OCI-LY1 (cell line): Measurements from ENCODE around the gene C17orf50.

Source experiments
- H2AFZ ChIP-seq: fragments of 200-600 bp; sonication (generic), shearing (Covaris generic); 2 replicates; pipeline ENCODE4 v1.6.0; 2014; ENCODE audit warnings: antibody characterized with exemption, mild to moderate bottlenecking, low read length
- H3F3A ChIP-seq: fragments of 200-600 bp; sonication (generic), shearing (Covaris generic); 2 replicates; pipeline ENCODE4 v1.6.0; 2014; ENCODE audit warnings: mild to moderate bottlenecking, antibody characterized with exemption, low read length, moderate library complexity; ENCODE audit not compliant: insufficient read depth
- H3K27ac ChIP-seq: fragments of 200-600 bp; sonication (generic); 2 replicates; pipeline ENCODE4 v1.5.1; 2014; ENCODE audit warnings: low read length, mixed run types, mild to moderate bottlenecking, low read depth; ENCODE audit not compliant: poor library complexity, severe bottlenecking
- H3K27me3 ChIP-seq: fragments of 200-600 bp; sonication (generic); 2 replicates; pipeline ENCODE4 v1.6.0; 2014; ENCODE audit warnings: antibody characterized with exemption, mild to moderate bottlenecking, low read length, moderate library complexity; ENCODE audit not compliant: insufficient read depth
- H3K36me3 ChIP-seq: fragments of 200-600 bp; sonication (generic); 2 replicates; pipeline ENCODE4 v1.6.1; 2014; ENCODE audit warnings: mild to moderate bottlenecking, antibody characterized with exemption, low read length, moderate library complexity, mixed read lengths; ENCODE audit not compliant: insufficient read depth
- H3K4me1 ChIP-seq: fragments of 200-600 bp; sonication (generic); 2 replicates; pipeline ENCODE4 v1.5.1; 2014; ENCODE audit warnings: mild to moderate bottlenecking, low read length, moderate library complexity; ENCODE audit not compliant: insufficient read depth, severe bottlenecking
- H3K4me2 ChIP-seq: fragments of 200-600 bp; sonication (generic), shearing (Covaris generic); 2 replicates; pipeline ENCODE4 v1.6.1; 2014; ENCODE audit warnings: low read length
- H3K4me3 ChIP-seq: fragments of 200-600 bp; sonication (generic); 2 replicates; pipeline ENCODE4 v1.5.1; 2014; ENCODE audit warnings: low read length, low read depth, mild to moderate bottlenecking, mixed read lengths; ENCODE audit not compliant: poor library complexity, severe bottlenecking
- H3K79me2 ChIP-seq: fragments of 200-600 bp; shearing (Covaris generic); 2 replicates; pipeline ENCODE4 v1.6.1; 2016; ENCODE audit warnings: mixed run types, low read length, mixed read lengths; ENCODE audit not compliant: insufficient read depth
- H3K9ac ChIP-seq: fragments of 200-600 bp; sonication (generic), shearing (Covaris generic); 2 replicates; pipeline ENCODE4 v1.6.1; 2014; ENCODE audit warnings: mild to moderate bottlenecking, low read length, mixed read lengths
- H3K9me2 ChIP-seq: fragments of 200-600 bp; sonication (generic), shearing (Covaris generic); 2 replicates; pipeline ENCODE4 v1.6.1; 2014; ENCODE audit warnings: low read depth, mild to moderate bottlenecking, low read length, mixed read lengths
- H3K9me3 ChIP-seq: fragments of 200-600 bp; shearing (Covaris generic); 2 replicates; pipeline ENCODE4 v1.6.1; 2014; ENCODE audit warnings: low read length, mixed read lengths
- H4K20me1 ChIP-seq: fragments of 200-600 bp; sonication (generic), shearing (Covaris generic); 2 replicates; pipeline ENCODE4 v1.6.0; 2016; ENCODE audit warnings: mild to moderate bottlenecking, low read length; ENCODE audit not compliant: insufficient read depth
- EZH2 ChIP-seq: fragments of 200-600 bp; sonication (generic), shearing (Covaris generic); IDR thresholded peaks from 2 replicates; pipeline ENCODE4 v1.8.0; 2017; ENCODE audit warnings: borderline replicate concordance, mixed run types, mild to moderate bottlenecking, antibody characterized with exemption, low read length, moderate library complexity, mixed read lengths
- TF ChIP-seq, protein P1 (sequence below): fragments of 200-600 bp; sonication (generic), shearing (Covaris generic); IDR thresholded peaks from 2 replicates; pipeline ENCODE4 v1.5.1; 2017; ENCODE audit warnings: mild to moderate bottlenecking, antibody characterized with exemption, low read length, moderate library complexity, mixed read lengths

Gene C17orf50

GRCh38 chr17:35809855-35810461, 49.3 kb downstream of the C17orf50 start:
- TF ChIP-seq EZH2, result no peak
- TF ChIP-seq, protein P1, sequence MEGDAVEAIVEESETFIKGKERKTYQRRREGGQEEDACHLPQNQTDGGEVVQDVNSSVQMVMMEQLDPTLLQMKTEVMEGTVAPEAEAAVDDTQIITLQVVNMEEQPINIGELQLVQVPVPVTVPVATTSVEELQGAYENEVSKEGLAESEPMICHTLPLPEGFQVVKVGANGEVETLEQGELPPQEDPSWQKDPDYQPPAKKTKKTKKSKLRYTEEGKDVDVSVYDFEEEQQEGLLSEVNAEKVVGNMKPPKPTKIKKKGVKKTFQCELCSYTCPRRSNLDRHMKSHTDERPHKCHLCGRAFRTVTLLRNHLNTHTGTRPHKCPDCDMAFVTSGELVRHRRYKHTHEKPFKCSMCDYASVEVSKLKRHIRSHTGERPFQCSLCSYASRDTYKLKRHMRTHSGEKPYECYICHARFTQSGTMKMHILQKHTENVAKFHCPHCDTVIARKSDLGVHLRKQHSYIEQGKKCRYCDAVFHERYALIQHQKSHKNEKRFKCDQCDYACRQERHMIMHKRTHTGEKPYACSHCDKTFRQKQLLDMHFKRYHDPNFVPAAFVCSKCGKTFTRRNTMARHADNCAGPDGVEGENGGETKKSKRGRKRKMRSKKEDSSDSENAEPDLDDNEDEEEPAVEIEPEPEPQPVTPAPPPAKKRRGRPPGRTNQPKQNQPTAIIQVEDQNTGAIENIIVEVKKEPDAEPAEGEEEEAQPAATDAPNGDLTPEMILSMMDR, result no peak
- H3K27ac ChIP-seq, result peak overlapping the region; percentile 84
- H3F3A ChIP-seq, result no peaks in the 10 kb centered on the region
- H3K79me2 ChIP-seq, result peaks cover 53% of the 10 kb centered on the region
- no peaks in the 10 kb centered on the region for H3K9me3 ChIP-seq
- peaks cover 23% of the 10 kb centered on the region; the same call in 1 of the 2 replicates for H3K36me3 ChIP-seq
- peak overlapping the region; percentile 94 for H3K4me2 ChIP-seq
- peak overlapping the region; percentile 77 for H3K9ac ChIP-seq
- H3K27me3 ChIP-seq, result no peaks in the 10 kb centered on the region
- peak overlapping the region; percentile 72 for H3K4me3 ChIP-seq
- H3K9me2 ChIP-seq, result no peaks in the 10 kb centered on the region
- peaks cover 29% of the 10 kb centered on the region for H3K4me1 ChIP-seq
- peaks cover 5% of the 10 kb centered on the region; the same call in 1 of the 2 replicates for H4K20me1 ChIP-seq
- no peak overlapping the region for H2AFZ ChIP-seq

DNA sequence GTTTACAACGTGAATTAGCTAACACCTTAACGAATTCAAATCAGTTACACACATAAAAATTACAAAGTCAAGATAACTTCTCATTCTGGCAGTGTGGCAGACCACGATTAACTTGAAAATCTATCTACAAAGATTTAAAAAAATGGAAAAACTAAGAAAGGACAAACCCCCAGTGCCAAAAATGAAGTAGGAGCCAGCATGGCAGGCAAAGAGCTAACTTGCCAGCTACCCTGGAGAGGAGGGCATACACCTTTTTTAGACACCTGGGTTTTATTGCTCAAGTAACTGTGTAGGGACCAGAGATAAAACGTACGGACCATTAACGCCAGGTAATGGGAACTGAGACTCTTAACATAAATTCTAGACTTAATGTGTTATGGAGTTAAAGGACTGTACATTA, 51.1 kb downstream of the C17orf50 start:
- Histone ChIP-seq H3K4me3 (peak overlapping the region; percentile 72), H3K27me3 (no peaks in the 10 kb centered on the region), H3K79me2 (peaks cover 71% of the 10 kb centered on the region), H3K4me2 (peak overlapping the region; percentile 94), H3K9me2 (no peaks in the 10 kb centered on the region), H3K9me3 (no peaks in the 10 kb centered on the region), H3F3A (no peaks in the 10 kb centered on the region), H3K36me3 (peaks cover 41% of the 10 kb centered on the region; the same call in 1 of the 2 replicates), H4K20me1 (peaks cover 5% of the 10 kb centered on the region; the same call in 1 of the 2 replicates), H3K9ac (no peak overlapping the region), H3K4me1 (peaks cover 29% of the 10 kb centered on the region), H3K27ac (no peak overlapping the region), H2AFZ (no peak overlapping the region)
- TF ChIP-seq EZH2, result no peak
- TF ChIP-seq, protein P1, result no peak

DNA sequence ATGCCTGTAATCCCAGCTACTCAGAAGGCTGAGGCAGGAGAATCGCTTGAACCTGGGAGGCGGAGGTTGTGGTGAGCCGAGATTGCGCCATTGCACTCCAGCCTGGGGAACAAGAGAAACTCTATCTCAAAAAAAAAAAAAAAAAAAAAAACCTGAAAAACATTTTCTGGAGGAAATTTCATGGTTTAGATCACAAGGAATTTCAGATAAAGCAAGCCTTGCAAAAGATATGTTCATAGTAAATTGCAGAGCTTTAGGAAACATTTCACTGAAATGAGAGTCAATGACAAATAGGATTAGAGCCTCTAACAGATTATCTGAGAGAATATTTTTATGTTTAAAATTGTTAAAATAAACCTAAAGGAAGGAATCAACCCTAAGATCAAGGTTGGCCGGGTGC, 51.8 kb downstream of the C17orf50 start:
- H3K9ac ChIP-seq, result no peak overlapping the region
- H3K4me1 ChIP-seq, result peaks cover 29% of the 10 kb centered on the region
- no peaks in the 10 kb centered on the region for H3K9me2 ChIP-seq
- no peaks in the 10 kb centered on the region for H3K27me3 ChIP-seq
- H3F3A ChIP-seq, result no peaks in the 10 kb centered on the region
- H3K36me3 ChIP-seq, result peaks cover 48% of the 10 kb centered on the region; the same call in 1 of the 2 replicates
- H3K4me2 ChIP-seq, result no peak overlapping the region
- H3K79me2 ChIP-seq, result peaks cover 78% of the 10 kb centered on the region
- peaks cover 5% of the 10 kb centered on the region; the same call in 1 of the 2 replicates for H4K20me1 ChIP-seq
- H2AFZ ChIP-seq, result no peak overlapping the region
- TF ChIP-seq EZH2, result no peak
- TF ChIP-seq, protein P1, result no peak
- H3K4me3 ChIP-seq, result no peak overlapping the region
- no peaks in the 10 kb centered on the region for H3K9me3 ChIP-seq
- no peak overlapping the region for H3K27ac ChIP-seq
